ENCODE measurements around the gene ATP5F1E.

DNA sequence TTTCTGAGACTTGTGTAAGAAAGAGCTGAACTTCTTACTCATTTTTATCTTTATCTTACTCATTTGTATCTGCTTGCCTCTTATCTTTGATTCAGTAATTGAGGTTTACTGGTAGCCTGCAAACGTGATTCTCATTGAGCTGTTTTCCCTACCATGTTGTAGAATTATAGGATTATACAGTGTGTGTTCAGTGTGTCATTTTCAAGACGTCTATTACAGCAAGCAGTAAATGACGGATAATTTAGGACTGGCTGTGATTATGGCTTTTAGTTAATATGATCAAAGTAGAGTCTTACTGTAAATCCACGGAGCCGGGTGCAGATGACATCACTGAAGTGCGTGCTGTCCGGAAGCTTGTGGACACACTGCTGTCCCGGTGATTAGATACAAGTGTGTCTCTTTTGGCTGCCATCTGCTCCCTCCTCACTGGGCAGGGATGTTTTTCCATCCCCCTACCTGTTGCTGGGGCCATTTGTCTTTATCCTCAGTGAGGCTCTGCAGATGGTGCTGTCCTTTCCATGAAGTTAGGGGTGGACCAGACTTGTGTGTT lies 45.1 kb downstream of the ATP5F1E start:
- TF ChIP-seq POLR2A (IDR thresholded peaks at IDR 0.05; ENCODE audit: low read depth, low read length) (no peak), POLR2AphosphoS5 (IDR thresholded peaks at IDR 0.05; ENCODE audit: low read depth, low read length) (no peak), TAF1 (IDR thresholded peaks at IDR 0.05; ENCODE audit: low read depth, low read length) (no peak), SPI1 (IDR thresholded peaks at IDR 0.05; ENCODE audit: low read depth, low read length) (no peak), PAX5 (IDR thresholded peaks at IDR 0.05; ENCODE audit: insufficient read depth, low read length, severe bottlenecking) (no peak), POU2F2 (IDR thresholded peaks at IDR 0.05; ENCODE audit: low read depth, low read length) (no peak)

Measured in GM12891 (cell line).